H1 (cell line): Measurements from ENCODE around the gene RRP1. TPM values are rescaled to one million over a fixed set of nuclear protein-coding genes. Genes with fewer than 3 reads are reported as not detected.

Source experiments
- CEBPB ChIP-seq: IDR thresholded peaks from 2 replicates; pipeline ENCODE4 v1.6.1; 2012; ENCODE audit warnings: low read depth, low read length
- CHD1 ChIP-seq: IDR thresholded peaks from 2 replicates; pipeline ENCODE4 v1.6.1; 2012; ENCODE audit warnings: low read depth, low read length, improper control_type of control experiment
- CHD7 ChIP-seq: fragments of 300-600 bp; sonication (generic); IDR thresholded peaks from 2 replicates; pipeline ENCODE4 v1.7.1; 2012; ENCODE audit warnings: low read length, moderate library complexity, mild to moderate bottlenecking, inconsistent platforms; ENCODE audit not compliant: insufficient replicate concordance
- SRF ChIP-seq: IDR thresholded peaks from 2 replicates; pipeline ENCODE4 v1.6.1; 2011; ENCODE audit warnings: mild to moderate bottlenecking, low read depth, low read length, moderate library complexity
- USF2 ChIP-seq: IDR thresholded peaks from 2 replicates; pipeline ENCODE4 v1.6.1; 2011; ENCODE audit warnings: low read length, improper control_type of control experiment
- polyA plus RNA-seq, 7 experiments: library from polyadenylated mRNA; depleted of rRNA in 3 of 7; stranded (reverse) in 5 of 7; unstranded in 2 of 7; fragments of >200 nt in 5 of 7; fragments of 200-250 nt in 2 of 7; gene quantifications; 1 replicate in 5 of 7; 2 replicates in 1 of 7; 4 replicates in 1 of 7; pipeline versions ENCODE4 v1.2.1 to v1.2.3, GENCODE V29; 2011 to 2013; ENCODE audit warnings: missing spikeins in 2 of 7, mixed read lengths in 2 of 7
- total RNA-seq: library from RNA; stranded (reverse); fragmentation: NEBNext Ultra II Directional; extraction: Animal tissue kit (Norgen Biotek cat#: 25700); gene quantifications from 2 replicates; pipeline ENCODE4 v1.2.1, GENCODE V29; 2021

Gene RRP1
- total and polyA plus RNA-seq, 2 of the 8 experiments (the other 6 are each of a cell fraction or from before 2014, with no cell fraction given) = 11.6 to 55.2 TPM

GRCh38 chr21:43825242-43825935, 36.0 kb downstream of the RRP1 start (continued):
- TF ChIP-seq CHD7 (no peak), CHD1 (no peak), CEBPB (no peak), USF2 (no peak), SRF (no peak)
